Endothelial cell of umbilical vein (primary cell): Measurements from ENCODE around the gene EXOSC9.

Experiments used
- POLR2AphosphoS5 ChIP-seq: IDR thresholded peaks from 2 replicates; pipeline ENCODE4 v1.6.1; 2012; ENCODE audit warnings: low read depth, mild to moderate bottlenecking, control low read depth, low read length, moderate library complexity; ENCODE audit not compliant: insufficient read depth
- TF ChIP-seq, protein P1 (sequence below), 2 donors: IDR thresholded peaks; 1 replicate in 1 of 2; 2 replicates in 1 of 2; pipeline ENCODE4 v1.5.1; 2011; ENCODE audit warnings: low read length in 2 of 2, mild to moderate bottlenecking in 2 of 2, moderate library complexity in 2 of 2, control low read depth in 1 of 2, inconsistent platforms in 1 of 2, low read depth in 1 of 2; ENCODE audit not compliant: insufficient read depth in 1 of 2; ENCODE audit errors: extremely low read depth in 1 of 2

DNA sequence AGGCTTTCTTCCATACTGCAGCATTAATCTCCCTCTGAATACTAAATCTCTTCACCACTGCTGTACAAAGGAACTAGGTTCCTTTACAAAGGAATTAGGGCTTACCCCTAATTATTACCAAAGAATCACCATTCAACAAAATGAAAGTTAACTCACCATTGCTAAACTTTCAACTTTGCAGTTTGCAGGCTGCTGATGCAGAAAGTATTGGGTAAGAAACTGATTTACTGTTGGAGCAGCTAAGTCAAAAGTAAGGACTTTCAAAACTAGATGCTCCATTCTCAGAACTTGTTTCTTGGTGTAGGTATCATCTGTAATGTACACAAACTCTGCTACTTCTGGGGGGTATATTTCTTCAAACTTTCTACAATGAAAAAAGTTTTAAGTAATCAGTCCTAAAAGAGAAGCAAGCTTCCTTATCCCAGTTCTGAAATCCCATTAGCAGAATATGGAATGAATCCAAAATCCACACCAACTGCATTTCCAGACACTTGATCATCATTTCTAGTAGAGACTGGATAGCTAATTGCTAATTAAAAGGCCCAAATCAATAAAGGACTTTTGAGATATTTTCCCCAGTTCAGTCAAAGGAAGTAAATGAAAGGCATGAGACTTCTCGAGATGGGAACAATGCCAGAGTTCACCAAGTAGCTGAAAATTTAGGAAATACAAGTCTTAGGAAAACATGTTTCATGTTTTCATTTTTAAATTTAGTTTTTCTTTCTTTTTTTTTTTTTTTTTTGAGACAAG lies 18.3 kb downstream of the EXOSC9 start:
- TF ChIP-seq, protein P1, sequence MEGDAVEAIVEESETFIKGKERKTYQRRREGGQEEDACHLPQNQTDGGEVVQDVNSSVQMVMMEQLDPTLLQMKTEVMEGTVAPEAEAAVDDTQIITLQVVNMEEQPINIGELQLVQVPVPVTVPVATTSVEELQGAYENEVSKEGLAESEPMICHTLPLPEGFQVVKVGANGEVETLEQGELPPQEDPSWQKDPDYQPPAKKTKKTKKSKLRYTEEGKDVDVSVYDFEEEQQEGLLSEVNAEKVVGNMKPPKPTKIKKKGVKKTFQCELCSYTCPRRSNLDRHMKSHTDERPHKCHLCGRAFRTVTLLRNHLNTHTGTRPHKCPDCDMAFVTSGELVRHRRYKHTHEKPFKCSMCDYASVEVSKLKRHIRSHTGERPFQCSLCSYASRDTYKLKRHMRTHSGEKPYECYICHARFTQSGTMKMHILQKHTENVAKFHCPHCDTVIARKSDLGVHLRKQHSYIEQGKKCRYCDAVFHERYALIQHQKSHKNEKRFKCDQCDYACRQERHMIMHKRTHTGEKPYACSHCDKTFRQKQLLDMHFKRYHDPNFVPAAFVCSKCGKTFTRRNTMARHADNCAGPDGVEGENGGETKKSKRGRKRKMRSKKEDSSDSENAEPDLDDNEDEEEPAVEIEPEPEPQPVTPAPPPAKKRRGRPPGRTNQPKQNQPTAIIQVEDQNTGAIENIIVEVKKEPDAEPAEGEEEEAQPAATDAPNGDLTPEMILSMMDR (IDR thresholded peaks at IDR 0.05; ENCODE audit: extremely low read depth in 1 of 2, insufficient read depth in 1 of 2, low read depth in 1 of 2, low read length in 2 of 2): no peak
- no peak for TF ChIP-seq POLR2AphosphoS5
